GM12878 (cell line): ENCODE measurements around the gene COQ5. TPM values are rescaled to one million over a fixed set of nuclear protein-coding genes. Genes with fewer than 3 reads are reported as not detected.

Experiments
- ATAC-seq: fragments of 200-7000 bp; cut with Tn5 transposase; 3 replicates; pipeline ENCODE4 v1.9.1; 2020; ENCODE audit warnings: mild to moderate bottlenecking, moderate library complexity
- BruUV-seq: library from RNA; stranded (reverse); fragments of 400-500 nt; replicated peaks from 2 replicates; lab custom pipeline; 2021; lab: Mats Ljungman, UMichigan
- CTCF ChIA-PET: fragments of 300-600 bp; sonication (Branson Sonifier 250); formaldehyde crosslinking; extraction: SDS; loops from one replicate; lab custom pipeline; 2021; ENCODE audit warnings: inconsistent platforms; lab: Yijun Ruan, JAX
- POLR2A ChIA-PET: fragments of 350-600 bp; formaldehyde crosslinking; extraction: SDS; loops from one replicate; lab custom pipeline; 2021; ENCODE audit warnings: inconsistent platforms; lab: Charles Lee
- RAD21 ChIA-PET: fragments of 300-600 bp; sonication (Branson Sonifier 250); formaldehyde crosslinking; loops from one replicate; lab custom pipeline; 2023; ENCODE audit warnings: antibody characterized with exemption; ENCODE audit not compliant: unreplicated experiment; lab: Charles Lee
- SMC1A ChIA-PET: fragments of 300-600 bp; sonication (Branson Sonifier 250); formaldehyde crosslinking; loops from one replicate; lab custom pipeline; 2023; ENCODE audit not compliant: unreplicated experiment, uncharacterized antibody; lab: Charles Lee
- DNase-seq: peaks from one replicate; pipeline ENCODE4 v3.0.0-alpha.2; 2011; ENCODE audit warnings: low read depth, low spot score
- FAIRE-seq: peaks from 3 replicates; lab custom pipeline; 2011; peaks lifted over from hg19 to GRCh38; lab: Jason Lieb, UNC
- H2AFZ ChIP-seq: 2 replicates; pipeline ENCODE4 v1.6.0; 2011; ENCODE audit warnings: low read depth, low read length, control low read depth; ENCODE audit not compliant: control insufficient read depth
- H3K27ac ChIP-seq: 2 replicates; pipeline ENCODE4 v1.5.1; 2011; ENCODE audit warnings: control low read depth; ENCODE audit not compliant: control insufficient read depth, insufficient read depth
- H3K27me3 ChIP-seq, 2 experiments: replicated peaks in 1 of 2; 2 replicates each; pipeline versions ENCODE4 v1.6.0 to v1.6.1; 2011; ENCODE audit warnings: low read length in 1 of 2; ENCODE audit not compliant: control insufficient read depth in 2 of 2, insufficient read depth in 2 of 2
- H3K36me3 ChIP-seq, 2 experiments: 2 replicates each; pipeline ENCODE4 v1.5.1; 2011; ENCODE audit warnings: low read length in 1 of 2; ENCODE audit not compliant: control insufficient read depth in 2 of 2, insufficient read depth in 2 of 2
- H3K4me1 ChIP-seq: 2 replicates; pipeline ENCODE4 v1.6.1; 2011; ENCODE audit warnings: mild to moderate bottlenecking, low read length, moderate library complexity, mixed read lengths; ENCODE audit not compliant: control insufficient read depth, insufficient read depth
- H3K4me2 ChIP-seq: 2 replicates; pipeline ENCODE4 v1.6.0; 2011; ENCODE audit warnings: control low read depth; ENCODE audit not compliant: control insufficient read depth, insufficient read depth
- H3K4me3 ChIP-seq: fragments of 200-600 bp; sonication (generic); 2 replicates; pipeline ENCODE4 v1.5.1; 2016
- H3K79me2 ChIP-seq: 2 replicates; pipeline ENCODE4 v1.6.0; 2011; ENCODE audit warnings: low read length; ENCODE audit not compliant: control insufficient read depth, insufficient read depth
- H3K9ac ChIP-seq: 2 replicates; pipeline ENCODE4 v1.8.0; 2011; ENCODE audit warnings: low read length, control low read depth, mixed read lengths; ENCODE audit not compliant: control insufficient read depth, insufficient read depth
- H3K9me3 ChIP-seq: replicated peaks from 3 replicates; pipeline ENCODE4 v1.5.1; 2011; ENCODE audit warnings: mild to moderate bottlenecking, low read length; ENCODE audit not compliant: control insufficient read depth, insufficient read depth
- H4K20me1 ChIP-seq: 2 replicates; pipeline ENCODE4 v1.6.0; 2011; ENCODE audit not compliant: control insufficient read depth, insufficient read depth
- E2F4 ChIP-seq: IDR thresholded peaks from 2 replicates; pipeline ENCODE4 v1.6.1; 2012; ENCODE audit warnings: low read depth, low read length, improper control_type of control experiment
- JUND ChIP-seq: IDR thresholded peaks from 2 replicates; pipeline ENCODE4 v1.6.1; 2012; ENCODE audit warnings: low read depth, mild to moderate bottlenecking, low read length, improper control_type of control experiment, moderate library complexity
- KDM1A ChIP-seq: fragments of 200-600 bp; sonication (generic); IDR thresholded peaks from 2 replicates; pipeline ENCODE4 v1.6.1; 2016; ENCODE audit warnings: borderline replicate concordance
- MXI1 ChIP-seq: fragments of 150-350 bp; IDR thresholded peaks from 2 replicates; pipeline ENCODE4 v1.6.1; 2011; ENCODE audit warnings: low read depth, mild to moderate bottlenecking, inconsistent platforms, low read length, improper control_type of control experiment
- NFXL1 ChIP-seq: fragments of 450-650 bp; IDR thresholded peaks from 2 replicates; pipeline ENCODE4 v1.6.1; 2017; ENCODE audit warnings: antibody characterized with exemption, mild to moderate bottlenecking, borderline replicate concordance
- PRDM15 ChIP-seq: fragments of 450-650 bp; formaldehyde crosslinking; IDR thresholded peaks from 2 replicates; pipeline ENCODE4 v1.4.0; 2020; ENCODE audit warnings: mild to moderate bottlenecking, moderate library complexity
- RFX5 ChIP-seq: IDR thresholded peaks from 2 replicates; pipeline ENCODE4 v1.6.1; 2011; ENCODE audit warnings: low read depth, low read length, improper control_type of control experiment
- SMAD1 ChIP-seq: fragments of 450-650 bp; IDR thresholded peaks from 2 replicates; pipeline ENCODE4 v1.6.1; 2018; ENCODE audit warnings: mild to moderate bottlenecking, low read depth; ENCODE audit not compliant: partially characterized antibody
- ZNF207 ChIP-seq: fragments of 450-650 bp; IDR thresholded peaks from 2 replicates; pipeline ENCODE4 v1.6.1; 2014; ENCODE audit warnings: antibody characterized with exemption, mild to moderate bottlenecking, borderline replicate concordance
- ZZZ3 ChIP-seq: IDR thresholded peaks from 2 replicates; pipeline ENCODE4 v1.6.1; 2011; ENCODE audit warnings: low read depth; ENCODE audit not compliant: control insufficient read depth, insufficient read length
- WGBS: methylation state at CpG from one replicate; pipeline ENCODE4 v1.1.6; 2016; ENCODE audit warnings: low lambda C conversion rate; ENCODE audit not compliant: insufficient replicate concordance, insufficient coverage; ENCODE audit errors: missing lambda C conversion rate; 5-methylcytosine and 5-hydroxymethylcytosine counted together
- in situ Hi-C: fragments of 300-500 bp; cut with MboI; formaldehyde crosslinking; loops from 9 replicates; pipeline ENCODE4 v1.14.3; 2018; ENCODE audit warnings: mixed read lengths
- intact Hi-C: fragments of 100-400 bp; cut with micrococcal nuclease; formaldehyde crosslinking; loops from one replicate; pipeline ENCODE4 v1.14.2; 2022; ENCODE audit not compliant: unreplicated experiment
- polyA plus RNA-seq, 11 experiments: library from polyadenylated mRNA; depleted of rRNA in 4 of 11; unstranded in 6 of 11; stranded (reverse) in 5 of 11; fragments of >200 nt; fragmentation: Nextera tagmentation in 4 of 11; fragmentation: Illumina TruSeq in 1 of 11; extraction: Ambion mirVana in 4 of 11; extraction: Trizol in 1 of 11; gene quantifications; 1 replicate in 1 of 11; 2 replicates in 10 of 11; pipeline versions ENCODE4 v1.2.1 to v1.2.3, GENCODE V29; 2011 to 2016; ENCODE audit warnings: inconsistent platforms in 2 of 11, missing spikeins in 2 of 11, low read depth in 1 of 11
- total RNA-seq, 4 experiments: library from RNA; depleted of rRNA in 3 of 4; stranded (reverse); fragments of >200 nt in 3 of 4; fragmentation: Illumina TruSeq in 1 of 4; extraction: Trizol in 1 of 4; gene quantifications; 2 replicates each; pipeline versions ENCODE4 v1.2.1 to v1.2.3, GENCODE V29; 2013 to 2021

The COQ5 gene
- total and polyA plus RNA-seq, 10 of the 15 experiments (the other 5 are each of a cell fraction or from before 2014, with no cell fraction given), result 24.8 to 69.3 (median 37.8) TPM

GRCh38 chr12:120480211-120480610, 48.7 kb downstream of the COQ5 start:
- intact Hi-C loops (no loop called here), in situ Hi-C loops (no loop called here)
- H4K20me1 ChIP-seq, result no peaks in the 10 kb centered on the region
- DNase-seq, result no peak
- no peak for ATAC-seq
- no peaks in the 10 kb centered on the region for H3K9me3 ChIP-seq
- WGBS, result 47% methylated on average over 1 of the region's 1 CpG
- ChIA-PET SMC1A (interaction anchor here (1.4 kb wide), 1 partner anchor 14 kb away, joined by 3 read pairs; no protein-coding TSS in a partner anchor), RAD21 (interaction anchor here (1.2 kb wide), 1 partner anchor 17 kb away, joined by 3 read pairs; no protein-coding TSS in a partner anchor)
- no peaks in the 10 kb centered on the region for H3K36me3 ChIP-seq
- no peak overlapping the region for H3K4me3 ChIP-seq
- H3K79me2 ChIP-seq, result no peaks in the 10 kb centered on the region
- no peak overlapping the region for H2AFZ ChIP-seq
- TF ChIP-seq JUND (no peak), KDM1A (no peak), ZZZ3 (no peak)
- TF ChIP-seq, all 136 proteins: peak for 0
- BruUV-seq, result no TSS peak
- FAIRE-seq, result no peak
- Histone ChIP-seq H3K4me2 (no peak overlapping the region), H3K27ac (no peak overlapping the region), H3K27me3 (no peaks in the 10 kb centered on the region), H3K4me1 (no peaks in the 10 kb centered on the region), H3K9ac (no peak overlapping the region)
- CTCF ChIA-PET, result interaction anchor here (0.6 to 1.7 kb wide), 2 partner anchors 16 to 919 kb away, joined by 3 to 4 read pairs; no protein-coding TSS in a partner anchor
- POLR2A ChIA-PET, result no interaction called here

GRCh38 chr12:120479458-120479857, 49.5 kb downstream of the COQ5 start:
- CTCF ChIA-PET, result interaction anchor here (0.5 to 1.7 kb wide), 2 partner anchors 17 to 82 kb away, joined by 4 read pairs; no protein-coding TSS in a partner anchor
- Histone ChIP-seq H4K20me1 (no peaks in the 10 kb centered on the region), H2AFZ (no peak overlapping the region), H3K4me2 (no peak overlapping the region), H3K36me3 (no peaks in the 10 kb centered on the region), H3K9ac (no peak overlapping the region), H3K27me3 (no peaks in the 10 kb centered on the region), H3K4me1 (peaks cover 2% of the 10 kb centered on the region; the same call in 1 of the 2 replicates), H3K4me3 (no peak overlapping the region), H3K9me3 (no peaks in the 10 kb centered on the region), H3K27ac (no peak overlapping the region), H3K79me2 (no peaks in the 10 kb centered on the region)
- in situ Hi-C loops, result no loop called here
- TF ChIP-seq NFXL1, result no peak
- no peak for TF ChIP-seq MXI1
- TF ChIP-seq E2F4, result no peak
- no peak for TF ChIP-seq SMAD1
- TF ChIP-seq RFX5, result no peak
- TF ChIP-seq ZNF207, result no peak
- no peak for TF ChIP-seq PRDM15 (CRISPR knock-in tag)
- ATAC-seq (no peak), FAIRE-seq (no peak), DNase-seq (no peak)
- no TSS peak for BruUV-seq
- RAD21 ChIA-PET, result no interaction called here
- WGBS, result 94% methylated on average over 1 of the region's 1 CpG
- SMC1A ChIA-PET, result interaction anchor here (1.4 kb wide), 1 partner anchor 15 kb away, joined by 3 read pairs; no protein-coding TSS in a partner anchor
- intact Hi-C loops, result no loop called here
- POLR2A ChIA-PET, result interaction anchor here (0.7 kb wide), 3 partner anchors 11 to 826 kb away, joined by 3 read pairs; no protein-coding TSS in a partner anchor
